Activated CD4-positive, CD25-positive, alpha-beta regulatory T cell treated with anti-CD3 and anti-CD28 coated beads, Interleukin-2, amount 50 U/mL, for 24 hours (primary cell): Measurements from ENCODE around the gene UNK.
"Not testable (repeated sequence)": the region's sequence is repeated elsewhere in the genome, so short reads cannot be mapped to it uniquely, and the experiment has no call there.

Experiments
- ATAC-seq, 2 donors: fragments of 150-1000 bp; cut with Tn5 transposase; one replicate each; pipeline ENCODE4 v1.10.0; 2021; ENCODE audit warnings: mild to moderate bottlenecking in 1 of 2, moderate library complexity in 1 of 2

The UNK gene

DNA sequence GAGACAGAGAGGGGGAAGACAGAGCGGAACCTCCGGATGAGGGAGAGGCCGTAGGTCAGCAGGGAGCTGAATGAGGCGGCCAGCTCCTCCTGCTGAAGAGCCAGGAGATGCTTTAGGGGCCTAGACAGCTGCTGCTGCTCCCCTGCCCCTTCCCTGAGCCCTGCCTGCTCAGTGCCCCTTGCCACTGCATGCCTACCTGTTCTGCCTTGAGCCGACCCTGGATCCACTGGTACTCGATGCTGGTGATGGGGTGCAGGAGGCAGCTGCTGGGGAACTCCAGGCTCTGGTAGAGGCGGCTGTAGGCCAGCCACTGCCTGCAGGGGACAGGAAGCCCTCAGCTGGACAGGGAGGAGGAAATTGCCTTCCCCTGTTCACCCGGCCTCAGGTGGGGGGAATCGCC is 52.0 kb downstream of the UNK start:
- ATAC-seq: no peak

DNA sequence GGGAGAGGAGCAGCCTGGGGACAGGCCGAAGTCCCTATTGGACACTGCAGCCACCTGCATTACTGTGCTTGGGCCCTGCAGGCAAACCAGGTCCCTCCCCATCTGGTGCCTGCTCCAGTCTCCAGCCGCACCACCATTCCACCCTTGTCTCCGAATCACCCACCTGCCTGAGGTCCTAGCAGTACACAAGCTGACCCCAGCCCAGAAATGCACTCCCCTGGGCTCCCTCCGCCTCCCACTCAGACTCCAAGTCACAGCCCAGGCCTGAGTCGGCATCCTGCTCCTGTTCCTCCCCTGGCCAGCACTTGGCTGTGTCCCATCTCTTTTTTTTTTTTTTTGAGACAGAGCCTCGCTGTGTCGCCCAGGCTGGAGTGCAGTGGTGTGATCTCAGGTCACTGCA is 53.3 kb downstream of the UNK start:
- no peak for ATAC-seq

DNA sequence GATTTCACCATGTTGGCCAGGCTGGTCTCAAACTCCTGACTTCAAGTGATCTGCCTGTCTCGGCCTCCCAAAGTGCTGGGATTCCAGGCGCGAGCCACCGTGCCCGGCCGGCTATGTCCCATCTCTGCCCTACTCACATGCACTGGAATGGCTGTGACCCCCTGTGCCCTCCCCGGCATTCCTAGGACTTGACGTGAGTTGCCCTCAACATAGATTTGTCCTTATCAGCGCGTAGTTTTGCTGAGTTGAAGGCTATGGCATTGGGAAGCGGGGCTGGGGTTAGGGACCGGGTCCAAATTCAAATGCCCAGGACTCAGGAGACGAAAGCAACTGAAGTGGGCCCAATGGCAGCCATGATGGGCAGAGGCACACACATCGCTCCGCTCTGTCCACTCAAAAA is 53.8 kb downstream of the UNK start:
- ATAC-seq: no peak

DNA sequence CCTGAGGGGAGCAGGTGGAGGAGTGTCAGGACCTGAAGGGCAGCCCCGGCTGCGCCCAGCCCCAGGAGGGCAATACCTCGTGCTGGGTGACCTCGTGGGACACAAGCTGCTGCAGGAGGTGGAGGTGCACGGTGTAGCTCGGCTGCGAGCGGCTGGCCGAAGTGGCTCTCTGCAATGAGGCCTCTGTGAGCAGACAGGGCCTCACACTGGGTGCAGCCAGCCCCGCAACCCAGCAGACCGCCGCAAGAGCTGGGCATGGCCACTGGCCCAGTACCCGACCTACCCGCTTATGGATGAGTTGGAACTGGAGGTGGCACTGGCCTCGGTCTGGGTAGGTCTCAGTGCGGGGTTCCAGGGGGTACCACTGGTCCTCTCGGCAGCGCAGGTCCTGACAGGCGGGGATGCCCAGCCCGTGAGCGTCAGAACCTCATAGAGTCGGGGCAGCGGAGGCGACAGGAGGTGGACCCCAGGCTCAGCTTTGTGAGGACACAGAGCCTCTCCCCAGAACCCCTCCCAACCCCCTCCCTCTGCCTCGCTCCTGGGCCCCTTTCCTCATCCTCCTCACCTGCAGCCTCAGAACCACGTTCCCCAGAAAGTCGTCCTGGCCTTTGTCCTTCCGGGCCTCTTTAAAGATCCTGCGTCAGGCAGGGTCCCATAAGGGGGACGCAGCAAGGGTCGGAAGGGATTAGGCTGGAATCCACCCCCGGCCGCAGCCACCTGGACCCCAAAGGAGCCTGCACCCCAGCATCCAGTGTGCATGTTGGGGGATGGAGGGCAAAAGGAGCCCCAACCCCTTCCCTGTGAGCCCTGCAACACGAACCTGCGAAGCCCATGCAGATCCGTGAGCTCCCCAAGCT is 55.6 kb downstream of the UNK start:
- ATAC-seq: no peak

DNA sequence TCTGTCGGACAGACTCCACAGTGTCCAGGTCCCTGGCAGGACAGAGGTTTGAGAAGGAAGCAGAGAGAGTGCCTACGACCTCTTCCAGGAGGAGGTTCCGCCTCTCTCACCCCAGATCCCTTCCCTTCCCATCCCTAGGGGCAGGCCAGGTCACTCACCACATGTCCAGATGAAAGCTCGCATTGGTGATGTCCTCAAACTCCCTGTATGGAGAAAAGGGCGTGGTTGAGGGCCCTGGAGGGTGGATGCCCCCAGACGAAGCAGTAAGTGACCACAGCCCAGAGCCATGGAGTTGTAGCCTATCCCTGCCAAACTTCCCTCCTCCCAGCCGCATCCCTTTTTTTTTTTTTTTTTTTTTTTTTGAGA is 56.2 kb downstream of the UNK start:
- ATAC-seq: no peak

DNA sequence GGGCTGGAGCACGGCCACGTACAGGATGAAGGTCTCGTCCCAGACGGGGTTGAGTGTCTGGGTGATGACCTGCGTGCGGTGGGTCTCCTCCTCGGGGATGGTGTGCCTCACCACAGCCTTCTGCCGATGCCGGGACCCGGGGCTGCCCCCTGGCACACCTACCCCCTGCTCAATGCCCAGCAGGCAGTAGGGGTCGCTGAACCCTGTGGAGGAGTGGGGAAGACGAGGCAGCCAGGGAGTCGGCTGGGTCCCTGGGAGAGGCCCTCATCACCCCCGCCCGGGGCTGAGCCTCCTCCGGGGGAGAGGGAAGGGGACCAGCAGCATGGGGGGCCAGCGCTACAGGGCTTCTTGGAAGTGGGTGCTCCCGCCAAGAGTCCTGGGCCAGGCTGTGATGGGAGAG is 57.8 kb downstream of the UNK start:
- ATAC-seq: no peak

DNA sequence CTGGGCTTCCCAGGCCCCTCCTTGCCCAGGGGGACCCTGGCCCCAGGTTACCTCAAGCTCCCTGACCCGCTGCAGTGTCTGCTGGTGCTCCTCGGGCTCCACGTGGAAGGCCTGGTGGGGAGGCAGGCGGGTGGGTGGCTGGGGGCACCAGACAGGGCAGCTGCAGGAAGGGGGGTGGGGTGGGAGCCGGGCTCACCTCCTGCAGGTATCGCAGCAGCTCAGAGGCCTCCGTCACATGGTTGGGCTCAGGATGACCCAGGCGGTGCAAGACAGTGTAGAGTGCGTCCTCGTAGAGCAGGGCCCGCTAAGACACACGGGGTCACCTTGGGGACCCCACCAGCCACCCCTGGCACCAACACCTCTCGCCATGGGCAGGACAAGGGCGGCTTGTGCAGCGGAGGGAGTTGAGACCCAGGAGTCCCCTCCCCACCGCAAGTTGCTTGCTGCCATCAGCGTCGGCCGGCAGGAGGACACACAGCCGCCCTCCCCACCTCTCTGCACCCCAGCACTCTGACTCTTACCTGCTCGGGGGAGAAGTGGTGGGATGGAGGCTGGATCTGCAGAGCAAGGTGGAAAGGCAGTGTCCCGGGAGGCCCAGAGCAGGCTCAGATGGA is 58.5 kb downstream of the UNK start:
- peak; percentile 28 to 44 for ATAC-seq

DNA sequence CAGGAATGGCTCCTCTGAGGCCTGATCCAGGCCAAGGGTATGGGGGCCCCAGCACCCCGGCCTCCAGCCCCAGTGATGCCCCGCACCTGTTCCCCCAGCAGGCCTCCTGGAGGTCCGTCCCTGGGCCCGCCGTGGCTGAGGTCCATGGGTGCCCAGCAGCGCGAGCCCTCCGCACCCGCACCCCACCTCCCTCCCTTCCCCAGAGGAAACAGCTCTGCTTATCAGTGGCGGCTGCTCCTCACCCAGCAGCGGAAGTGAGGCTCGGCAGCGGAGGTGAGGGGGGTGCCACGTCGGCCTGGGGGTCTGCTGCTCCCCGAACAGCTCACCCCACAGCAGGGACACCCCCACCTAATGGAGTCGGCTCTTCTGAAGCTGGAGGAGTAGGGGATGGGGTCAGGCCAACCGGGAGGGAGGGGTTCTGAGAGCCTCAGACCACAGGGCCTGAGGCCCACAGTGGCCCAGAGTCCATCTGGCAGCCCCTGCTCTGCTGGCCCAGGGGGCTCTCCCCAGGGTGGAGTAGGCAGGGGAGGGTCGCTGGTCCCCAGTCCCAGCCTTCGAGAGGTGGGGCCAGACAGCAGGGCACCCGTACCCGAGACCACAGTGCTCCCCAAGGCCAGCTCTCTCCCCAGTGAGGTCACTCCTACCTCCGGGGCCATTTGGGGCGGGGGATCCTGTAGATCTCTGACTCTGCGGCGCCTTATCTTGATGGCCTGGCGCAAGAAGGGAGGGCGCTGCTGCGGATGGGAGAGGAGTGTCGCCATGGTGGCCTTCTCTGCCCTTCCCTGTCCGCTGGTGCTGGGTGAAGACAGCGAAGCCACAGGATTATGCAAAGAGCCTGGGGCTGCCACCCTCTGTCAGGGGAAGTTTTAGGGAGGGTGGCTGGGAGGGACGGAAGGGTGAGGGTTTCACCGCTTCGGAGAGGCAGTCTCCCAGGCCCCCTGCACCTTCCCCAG is 59.2 kb downstream of the UNK start, which contains the start of gene UNC13D:
Gene UNC13D, minus strand, starts transcription at position 828 of the 953 bp plus-strand sequence. Its CDS starts 67 bp downstream, at position 761.
- peak; percentile 71 to 74 for ATAC-seq

DNA sequence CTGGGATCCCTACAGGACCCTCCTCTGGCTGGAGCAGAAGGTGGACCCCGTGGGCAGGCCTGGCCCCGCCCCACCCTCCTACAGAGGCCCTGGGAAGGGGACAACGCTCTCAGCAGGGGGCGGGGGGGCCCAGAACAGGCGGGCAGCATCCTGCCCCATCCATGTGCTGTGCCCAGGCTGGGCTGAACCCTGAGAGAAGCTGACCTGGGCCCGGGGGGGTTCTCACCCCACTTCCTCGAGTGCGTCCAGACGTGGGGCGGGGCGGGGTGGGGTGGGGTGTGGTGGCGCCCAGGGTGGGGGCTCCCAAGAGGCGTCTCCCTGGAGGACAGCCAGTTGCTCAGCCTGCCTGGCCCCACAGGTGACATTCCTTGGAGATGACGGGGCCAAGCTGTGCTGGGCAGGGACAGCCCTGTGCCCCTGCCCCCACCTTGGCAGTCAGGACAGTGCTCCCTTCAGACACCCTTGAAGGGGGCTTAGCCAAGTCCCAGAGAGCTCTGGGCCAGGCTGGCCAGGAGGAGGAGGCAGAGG is 60.0 kb downstream of the UNK start:
- peak; percentile 4 to 5 for ATAC-seq

DNA sequence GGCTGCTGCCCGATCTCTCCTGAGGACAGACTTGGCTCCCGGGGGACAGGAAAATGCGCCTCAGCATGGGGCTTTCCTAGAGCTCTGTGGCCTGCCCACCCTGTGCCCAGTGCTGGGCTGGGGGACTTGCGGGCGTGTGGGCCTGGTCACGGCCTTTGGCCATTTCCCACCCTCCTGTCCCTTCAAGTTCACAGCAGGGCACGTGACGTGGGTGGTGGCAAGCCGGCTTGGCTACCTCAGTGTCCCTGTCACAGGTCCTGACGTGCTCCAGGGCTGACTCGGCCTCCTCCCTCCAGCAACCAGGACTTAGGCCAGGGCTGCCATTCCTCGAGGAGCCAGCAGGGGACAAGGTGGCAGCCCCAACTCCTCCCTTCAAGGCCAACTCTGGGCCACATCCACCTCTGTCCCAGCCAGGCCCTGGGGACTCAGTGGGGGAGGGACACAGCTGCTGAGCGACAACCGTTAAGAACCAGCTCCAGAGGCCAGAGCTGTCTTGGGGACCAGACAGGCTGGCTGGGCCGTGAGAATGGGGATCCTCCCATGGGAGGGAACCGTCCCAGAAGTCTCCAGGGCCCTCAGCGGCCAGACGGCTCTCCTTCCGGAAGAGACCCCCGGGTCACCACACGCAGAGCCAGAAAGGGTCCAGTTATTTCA is 60.6 kb downstream of the UNK start:
- ATAC-seq: peak; percentile 59 to 62

DNA sequence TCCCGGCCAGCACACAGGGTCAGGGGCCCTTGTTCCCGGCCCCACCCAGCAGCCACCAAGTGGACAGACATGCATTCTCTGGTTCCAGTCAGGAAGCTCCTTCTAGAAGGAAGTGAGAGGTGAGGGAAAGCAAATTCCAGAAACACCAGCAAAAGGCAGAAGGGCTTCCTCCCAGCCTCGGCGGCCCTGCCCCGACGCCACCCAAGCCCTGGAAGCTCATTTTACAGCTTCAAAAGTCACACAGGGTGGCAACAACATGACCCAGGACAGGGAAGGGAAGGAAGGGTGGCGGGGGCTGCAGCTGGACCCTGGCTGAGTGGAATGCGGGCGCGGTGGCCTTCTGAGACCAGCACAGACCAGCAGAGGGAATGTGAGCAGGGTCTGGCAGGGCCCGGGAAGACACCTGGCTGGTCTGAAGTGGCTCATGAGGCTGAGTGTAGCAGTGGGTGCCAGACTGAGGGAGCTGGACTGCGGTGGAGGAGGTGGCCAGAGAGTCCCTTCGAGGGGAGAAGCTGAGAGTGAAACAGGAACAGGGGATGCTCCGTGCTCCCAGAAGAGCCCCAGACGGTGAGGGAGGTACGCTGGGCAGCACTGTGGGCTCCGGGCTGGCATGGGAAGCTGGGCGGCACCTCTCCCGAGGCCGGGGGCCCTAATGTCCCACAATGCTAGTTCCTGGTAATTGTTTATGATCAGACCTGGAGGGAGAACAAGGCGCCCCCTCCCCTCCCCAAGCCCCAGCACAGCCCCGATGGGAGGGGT is 61.5 kb downstream of the UNK start:
- ATAC-seq: no peak

DNA sequence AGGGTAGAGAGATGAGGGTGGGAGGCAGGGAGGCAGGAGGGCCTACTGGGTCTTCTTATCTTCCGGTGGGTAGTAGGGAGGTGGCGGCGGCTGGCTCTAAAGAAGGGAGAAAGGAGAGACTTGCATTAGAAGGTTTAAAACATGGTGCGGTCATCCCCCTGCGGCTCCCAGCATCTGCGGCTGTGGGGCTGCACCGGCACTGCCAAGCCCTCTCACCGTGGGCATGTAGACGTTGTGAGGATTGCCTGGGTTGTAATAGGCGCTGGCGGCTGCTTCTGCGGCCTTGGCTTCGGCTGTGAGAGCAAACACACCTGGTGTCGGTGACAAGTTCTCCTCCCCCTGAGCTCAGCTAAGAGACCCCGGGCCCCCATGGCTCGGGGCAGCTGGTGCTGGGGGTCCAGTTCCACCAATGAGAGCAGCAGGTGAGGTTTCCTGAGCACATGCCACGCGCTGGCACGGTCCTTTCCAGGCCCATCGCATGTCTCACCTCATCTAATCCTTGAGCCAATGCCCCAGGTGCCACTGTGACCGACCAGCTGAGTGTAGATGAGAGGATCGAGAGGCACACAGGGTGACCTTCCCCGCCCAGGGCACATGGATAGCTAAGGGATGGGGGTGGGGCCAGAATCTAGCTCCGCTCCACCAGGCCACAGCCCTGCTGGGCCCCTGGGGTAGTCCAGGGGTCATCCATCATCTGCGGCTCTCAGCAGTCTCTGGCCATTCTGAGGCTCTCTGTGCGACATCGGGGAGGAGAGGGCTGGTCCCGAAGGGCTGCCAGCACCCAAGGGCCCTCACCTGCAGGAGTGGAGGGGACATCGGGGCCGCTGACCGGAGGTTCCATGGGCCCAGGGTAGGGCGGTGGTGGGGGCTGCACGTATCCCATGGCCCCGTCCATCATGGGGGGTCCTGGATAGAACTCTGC is 62.3 kb downstream of the UNK start:
- ATAC-seq: no peak

DNA sequence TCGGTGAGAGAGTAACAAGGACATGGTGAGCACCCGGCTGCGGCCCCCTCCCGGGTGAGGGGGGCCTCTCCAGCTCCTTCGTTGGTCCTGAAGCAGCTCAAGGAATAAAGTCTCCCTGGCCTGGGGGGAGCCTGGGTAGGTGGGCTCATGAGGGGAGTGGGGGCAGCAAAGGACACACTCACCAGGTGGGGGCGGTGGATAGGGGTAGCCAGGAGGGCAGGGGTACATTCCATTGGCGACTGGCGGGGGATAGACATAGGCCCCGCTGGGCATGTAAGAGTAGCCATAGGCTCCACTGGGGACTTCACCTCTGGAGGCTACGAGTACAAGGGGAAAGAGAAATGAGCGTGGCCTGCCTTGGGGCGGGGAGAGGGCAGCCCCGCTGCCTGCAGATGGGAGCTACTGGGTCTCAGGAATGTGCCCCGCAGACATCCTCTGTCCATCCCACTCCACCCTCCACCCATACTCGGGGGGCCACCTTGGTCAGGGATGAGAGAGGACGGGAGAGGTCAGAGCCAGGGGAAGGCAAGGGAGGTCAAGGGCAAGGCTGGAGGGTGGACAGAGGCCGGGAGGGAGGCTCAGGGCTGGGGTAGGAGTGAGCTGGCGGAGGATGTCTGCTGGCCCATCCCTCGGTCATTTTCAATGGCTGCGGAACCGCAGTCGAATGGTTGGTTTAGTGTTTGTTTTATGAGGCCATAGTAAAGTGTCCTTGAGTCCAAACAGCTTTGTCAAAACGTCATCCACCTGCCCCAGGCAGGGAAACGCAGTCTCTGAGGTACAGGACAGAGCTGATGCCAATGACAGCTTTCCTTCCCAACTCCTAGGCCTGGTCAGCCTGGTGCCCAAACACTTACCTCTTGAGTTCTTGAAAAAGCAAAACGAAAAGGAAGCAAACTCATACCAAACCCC is 63.3 kb downstream of the UNK start:
- no peak for ATAC-seq

DNA sequence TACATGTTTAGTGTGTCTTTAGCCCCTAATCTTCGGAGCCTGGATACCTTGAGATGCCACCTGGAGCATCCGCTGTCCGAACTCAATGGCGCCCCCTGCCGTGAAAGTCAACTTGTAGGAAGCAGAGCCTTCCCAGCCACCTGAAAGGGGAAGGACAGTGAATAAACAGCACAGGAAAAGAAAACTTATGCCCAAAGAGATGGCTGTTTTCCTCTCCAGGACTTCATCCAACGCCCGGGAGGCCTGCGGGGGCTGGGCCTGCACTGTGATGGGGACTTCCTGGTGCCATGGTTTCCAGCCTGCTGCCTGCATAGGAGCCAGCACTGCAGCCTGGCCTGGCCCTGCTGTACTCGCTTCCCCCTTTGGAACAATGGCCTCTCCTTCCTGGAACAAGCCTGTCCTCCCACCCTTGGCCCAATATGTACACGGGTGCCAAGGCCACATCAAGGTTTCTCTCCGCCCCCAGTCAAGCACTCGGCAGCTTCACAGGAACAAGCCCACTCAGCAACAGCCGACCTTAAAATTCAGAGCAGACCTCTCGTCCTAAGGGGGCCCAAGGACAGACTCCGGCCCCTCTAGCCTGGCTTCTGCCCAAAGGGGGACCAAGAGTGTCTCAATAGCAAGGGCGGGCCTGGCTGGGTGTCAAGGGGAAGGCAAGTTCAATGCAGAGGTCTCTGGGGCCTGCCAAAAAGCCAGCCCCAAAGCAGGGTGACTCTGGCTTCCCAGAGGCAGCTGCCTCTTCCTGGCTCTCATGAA is 64.1 kb downstream of the UNK start:
- peak in 1 of 2 donors; percentile 21 for ATAC-seq

DNA sequence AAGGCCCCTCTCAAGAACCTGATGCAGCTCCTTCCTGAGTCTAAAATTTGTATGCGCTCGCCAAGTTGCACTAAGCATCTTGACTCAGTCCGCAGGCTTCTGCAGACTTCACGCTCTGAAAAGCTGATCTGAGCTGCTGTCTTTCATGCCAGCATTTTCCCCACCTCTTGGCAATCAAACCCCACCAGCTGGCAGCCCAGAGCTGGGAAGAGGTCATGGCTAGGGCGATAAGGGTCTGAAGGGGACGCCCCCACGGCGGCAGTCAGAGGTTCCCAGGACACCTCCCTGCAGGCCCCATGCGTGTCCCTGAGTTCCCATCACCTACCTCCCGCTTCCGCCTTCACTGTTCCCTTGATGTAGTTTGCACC is 64.7 kb downstream of the UNK start:
- no peak for ATAC-seq

DNA sequence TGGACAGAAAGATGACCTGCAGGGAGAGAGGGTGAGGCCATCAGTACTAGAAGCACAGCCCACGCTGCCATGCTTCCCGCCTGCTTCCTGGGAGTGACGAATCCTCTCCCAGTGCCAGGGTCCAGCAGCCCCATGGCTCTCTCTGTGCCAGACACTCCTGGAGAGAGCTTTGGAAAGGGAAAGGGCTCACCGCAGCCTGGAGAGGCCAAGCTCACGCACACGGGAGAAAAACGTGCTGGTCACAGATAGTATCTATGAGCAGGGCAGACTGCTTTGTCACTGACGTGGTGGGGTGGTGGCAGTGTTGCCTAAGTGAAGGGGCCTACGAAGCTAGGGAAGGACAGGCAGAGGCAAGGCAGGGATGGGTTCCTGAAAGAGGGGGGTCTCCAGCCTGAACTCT is 65.1 kb downstream of the UNK start:
- no peak for ATAC-seq

DNA sequence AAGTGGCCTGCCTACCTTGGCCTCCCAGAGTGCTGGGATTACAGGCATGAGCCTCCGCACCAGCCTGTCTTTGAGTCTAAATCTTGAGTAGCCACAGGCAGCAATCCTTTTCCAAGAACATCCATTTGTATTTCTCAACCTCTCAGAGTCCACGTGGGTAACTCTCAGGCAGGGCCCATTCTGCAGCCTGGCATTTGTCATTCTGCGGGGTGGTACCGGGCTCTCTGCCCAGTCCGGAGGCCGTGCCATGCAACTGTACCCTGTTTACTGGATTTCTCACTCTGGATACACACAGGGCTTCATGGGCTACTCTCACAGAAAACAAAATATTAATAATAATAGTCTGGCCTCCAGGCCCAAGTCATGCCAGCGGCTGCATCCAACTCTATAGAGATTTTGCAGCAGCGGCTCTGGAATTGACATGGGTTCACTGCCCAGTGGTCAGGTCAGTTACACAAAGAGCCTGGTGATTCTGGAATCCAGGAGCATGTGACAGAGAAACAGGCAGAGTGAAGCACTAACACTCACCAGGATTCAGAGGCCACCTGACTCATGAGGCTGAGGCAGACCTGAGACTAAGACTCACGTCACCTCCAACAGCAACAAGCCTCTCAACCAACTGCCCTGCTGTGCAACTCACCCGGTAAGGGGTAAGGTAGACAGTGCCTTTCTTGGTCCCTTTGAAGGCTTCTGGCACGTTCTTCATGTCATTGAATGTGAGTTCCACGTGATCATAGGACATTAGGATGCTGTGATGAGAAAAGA is 66.5 kb downstream of the UNK start:
- ATAC-seq: no peak

DNA sequence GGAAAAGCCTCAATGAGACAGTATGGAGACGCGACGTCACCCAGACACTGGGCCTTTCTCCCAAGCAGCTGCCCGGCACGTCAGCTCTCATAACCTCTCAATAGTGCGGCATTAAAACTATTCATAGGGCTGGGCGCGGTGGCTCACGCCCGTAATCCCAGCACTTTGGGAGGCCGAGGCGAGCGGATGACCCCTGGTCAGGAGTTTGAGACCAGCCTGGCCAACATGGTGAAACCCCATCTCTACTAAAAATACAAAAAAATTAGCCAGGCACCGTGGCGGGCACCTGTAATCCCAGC is 67.0 kb downstream of the UNK start:
- not testable (repeated sequence) for ATAC-seq
